HG02943 (cell line): ENCODE data around the gene BUD13.

Experiments
- ATAC-seq: cut with Tn5 transposase; IDR thresholded peaks from one replicate; pipeline ENCODE4 v1.9.1; 2021; ENCODE audit warnings: mild to moderate bottlenecking, low read depth, moderate library complexity; ENCODE audit not compliant: unreplicated experiment

Gene BUD13

GRCh38 chr11:116792869-116793771, 20.3 kb upstream of the BUD13 start:
- no peak for ATAC-seq

GRCh38 chr11:116792144-116792868, 19.5 kb upstream of the BUD13 start:
- ATAC-seq = no peak

- no peak for ATAC-seq
These were observed 19.0 kb upstream of the BUD13 start, which contains the start of gene APOA5 for GRCh38 chr11:116791813-116792143. TSS of gene APOA5 (minus strand) at chr11:116791879. CDS start at chr11:116791860, 19 bp downstream.

- no peak for ATAC-seq
These were observed 18.4 kb upstream of the BUD13 start for GRCh38 chr11:116791002-116791812.

GRCh38 chr11:116790167-116791001, 17.6 kb upstream of the BUD13 start:
- ATAC-seq = no peak

- no peak for ATAC-seq
These were observed 16.2 kb upstream of the BUD13 start for GRCh38 chr11:116788975-116789374.

GRCh38 chr11:116788534-116788933, 15.7 kb upstream of the BUD13 start:
- no peak for ATAC-seq

GRCh38 chr11:116787786-116788486, 15.1 kb upstream of the BUD13 start, which contains the start of gene ZPR1:
TSS of gene ZPR1 (minus strand) at chr11:116788023. CDS start at chr11:116787990, 33 bp downstream.
- peak; percentile 87 for ATAC-seq

- no peak for ATAC-seq
These were observed 14.6 kb upstream of the BUD13 start for GRCh38 chr11:116787436-116787785.

GRCh38 chr11:116786966-116787365, 14.2 kb upstream of the BUD13 start:
- ATAC-seq = no peak

GRCh38 chr11:116786326-116786725, 13.5 kb upstream of the BUD13 start:
- no peak for ATAC-seq

GRCh38 chr11:116782728-116783127, 9.9 kb upstream of the BUD13 start:
- no peak for ATAC-seq

- ATAC-seq = no peak
These were observed 5.8 kb upstream of the BUD13 start for GRCh38 chr11:116778556-116778955.

- no peak for ATAC-seq
These were observed 4.3 kb upstream of the BUD13 start for GRCh38 chr11:116777056-116777455.

GRCh38 chr11:116776522-116776984, 3.8 kb upstream of the BUD13 start:
- ATAC-seq = no peak

GRCh38 chr11:116775975-116776374, 3.2 kb upstream of the BUD13 start:
- ATAC-seq = no peak

- ATAC-seq = no peak
These were observed 1.9 kb upstream of the BUD13 start for GRCh38 chr11:116774661-116775060.

- ATAC-seq = peak; percentile 44
These were observed 663 bp upstream of the BUD13 start for GRCh38 chr11:116773203-116774097.
